Keratinocyte (primary cell): ENCODE measurements around the gene DELE1. TPM values are rescaled to one million over a fixed set of nuclear protein-coding genes. Genes with fewer than 3 reads are reported as not detected.

ENCODE experiments used
- DNase-seq: peaks from one replicate; pipeline ENCODE4 v3.0.0-alpha.2; 2011; ENCODE audit warnings: low read depth, missing footprints, low spot score
- FAIRE-seq: peaks from 2 replicates; lab custom pipeline; 2011; peaks lifted over from hg19 to GRCh38; lab: Jason Lieb, UNC
- H2AFZ ChIP-seq: 2 replicates; pipeline ENCODE4 v1.6.0; 2012; ENCODE audit warnings: low read length, control low read depth, inconsistent platforms; ENCODE audit not compliant: control insufficient read depth
- H3K27ac ChIP-seq: 2 replicates; pipeline ENCODE4 v1.5.1; 2011; ENCODE audit warnings: low read length; ENCODE audit not compliant: control insufficient read depth, insufficient read depth
- H3K27me3 ChIP-seq: 3 replicates; pipeline ENCODE4 v1.6.0; 2011; ENCODE audit warnings: low read length; ENCODE audit not compliant: control insufficient read depth, insufficient read depth; ENCODE audit errors: extremely low read depth
- H3K36me3 ChIP-seq, 2 experiments: 2 replicates in 1 of 2; 3 replicates in 1 of 2; pipeline ENCODE4 v1.5.1; 2011; ENCODE audit warnings: low read length in 2 of 2, mild to moderate bottlenecking in 1 of 2; ENCODE audit not compliant: control insufficient read depth in 2 of 2, insufficient read depth in 2 of 2; ENCODE audit errors: extremely low read depth in 1 of 2
- H3K4me1 ChIP-seq: 3 replicates; pipeline ENCODE4 v1.5.1; 2011; ENCODE audit warnings: low read length; ENCODE audit not compliant: control insufficient read depth, insufficient read depth; ENCODE audit errors: extremely low read depth
- H3K4me2 ChIP-seq: 3 replicates; pipeline ENCODE4 v1.6.0; 2011; ENCODE audit warnings: low read depth, low read length; ENCODE audit not compliant: control insufficient read depth, insufficient read depth; ENCODE audit errors: extremely low read depth
- H3K4me3 ChIP-seq, 3 experiments: fragments of 200-600 bp in 1 of 3; sonication (generic) in 1 of 3; 2 replicates in 2 of 3; 3 replicates in 1 of 3; pipeline ENCODE4 v1.5.1; 2011 to 2016; ENCODE audit warnings: low read length in 3 of 3, mild to moderate bottlenecking in 3 of 3, control low read depth in 2 of 3, inconsistent platforms in 1 of 3, low read depth in 1 of 3, mixed read lengths in 1 of 3, mixed run types in 1 of 3, moderate library complexity in 1 of 3; ENCODE audit not compliant: control insufficient read depth in 2 of 3, insufficient read depth in 2 of 3; ENCODE audit errors: extremely low read depth in 1 of 3
- H3K79me2 ChIP-seq: 2 replicates; pipeline ENCODE4 v1.6.0; 2012; ENCODE audit warnings: low read length; ENCODE audit not compliant: control insufficient read depth, insufficient read depth
- H3K9ac ChIP-seq: 3 replicates; pipeline ENCODE4 v1.6.0; 2011; ENCODE audit warnings: low read length; ENCODE audit not compliant: control insufficient read depth, insufficient read depth; ENCODE audit errors: extremely low read depth
- H3K9me1 ChIP-seq: 3 replicates; pipeline ENCODE4 v1.6.0; 2011; ENCODE audit warnings: low read length; ENCODE audit not compliant: control insufficient read depth, insufficient read depth; ENCODE audit errors: extremely low read depth
- H3K9me3 ChIP-seq: 2 replicates; pipeline ENCODE4 v1.5.1; 2012; ENCODE audit warnings: low read depth, low read length; ENCODE audit not compliant: control insufficient read depth
- H4K20me1 ChIP-seq: 3 replicates; pipeline ENCODE4 v1.6.0; 2011; ENCODE audit warnings: low read length; ENCODE audit not compliant: control insufficient read depth, insufficient read depth; ENCODE audit errors: extremely low read depth
- CTCF ChIP-seq, 3 experiments: IDR thresholded peaks in 1 of 3; conservative IDR thresholded peaks in 1 of 3; optimal IDR thresholded peaks in 1 of 3; 2 replicates in 2 of 3; 3 replicates in 1 of 3; pipeline versions ENCODE3 to v1.5.1; 2011; ENCODE audit warnings: low read length in 3 of 3, mild to moderate bottlenecking in 3 of 3, moderate library complexity in 2 of 3, control low read depth in 1 of 3, inconsistent platforms in 1 of 3; ENCODE audit not compliant: insufficient read depth in 2 of 3; ENCODE audit errors: extremely low read depth in 1 of 3
- EZH2 ChIP-seq: IDR thresholded peaks from one replicate; pipeline ENCODE4 v1.6.1; 2012; ENCODE audit warnings: inconsistent platforms, mild to moderate bottlenecking, low read length, moderate library complexity
- dilution Hi-C: fragments of 300-500 bp; cut with MboI; formaldehyde crosslinking; loops from one replicate; pipeline ENCODE4 v1.7.0; 2020; ENCODE audit warnings: low sequenced_read_pairs; ENCODE audit not compliant: extremely low pct_ligation_motif_present
- polyA plus RNA-seq, 5 experiments: library from polyadenylated mRNA; depleted of rRNA in 3 of 5; stranded (reverse) in 3 of 5; stranded (forward) in 1 of 5; unstranded in 1 of 5; fragments of >200 nt; gene quantifications; 1 replicate in 1 of 5; 2 replicates in 3 of 5; 3 replicates in 1 of 5; pipeline versions ENCODE4 v1.2.1 to v1.2.3, GENCODE V29; 2011 to 2012; ENCODE audit warnings: missing spikeins in 2 of 5, low read depth in 1 of 5, low replicate concordance in 1 of 5

Gene DELE1
- polyA plus RNA-seq, 1 donor (not counting 4 experiments of a cell fraction or from before 2014, with no cell fraction given), result 37.5 TPM

DNA sequence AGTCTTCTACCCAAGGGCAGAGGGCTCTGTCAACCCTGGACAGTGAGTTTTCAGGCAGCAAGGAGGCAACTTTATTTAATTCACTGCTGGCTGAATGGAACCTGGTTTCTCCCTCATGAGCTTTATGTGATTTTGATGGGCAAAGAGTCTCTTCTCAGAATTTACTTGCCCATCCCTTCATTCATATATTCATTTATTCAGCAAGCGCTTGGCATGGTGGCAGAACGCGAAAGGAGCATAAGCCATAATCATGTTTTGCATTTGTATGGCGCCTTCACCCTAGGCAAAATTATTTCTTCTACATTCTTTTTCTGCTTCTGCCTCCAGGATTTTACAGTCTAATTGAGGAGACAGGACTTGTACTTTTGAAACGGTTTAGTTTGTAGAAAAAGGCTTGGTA lies 8.0 kb downstream of the DELE1 start:
- DNase-seq (no peak), FAIRE-seq (no peak)
- Histone ChIP-seq H3K4me3 (no peak overlapping the region), H3K9me1 (peaks cover 7% of the 10 kb centered on the region), H3K4me1 (peaks cover 14% of the 10 kb centered on the region), H3K9me3 (no peaks in the 10 kb centered on the region), H3K79me2 (no peaks in the 10 kb centered on the region), H2AFZ (no peak overlapping the region), H3K4me2 (no peak overlapping the region), H3K9ac (no peak overlapping the region), H3K27ac (no peak overlapping the region), H4K20me1 (no peaks in the 10 kb centered on the region), H3K27me3 (no peaks in the 10 kb centered on the region), H3K36me3 (peaks cover 38 to 39% of the 10 kb centered on the region in 2 experiments)
- dilution Hi-C loops, result no loop called here
- TF ChIP-seq CTCF (optimal IDR thresholded peaks at IDR 0.05 in 1 of 3, IDR thresholded peaks at IDR 0.05 in 1 of 3, conservative IDR thresholded peaks at IDR 0.05 in 1 of 3; ENCODE audit: extremely low read depth in 1 of 3, insufficient read depth in 2 of 3, low read length in 3 of 3) (no peak), EZH2 (no peak)

GRCh38 chr5:141933151-141933550 lies 9.5 kb downstream of the DELE1 start:
- no peak for FAIRE-seq
- TF ChIP-seq CTCF (optimal IDR thresholded peaks at IDR 0.05 in 1 of 3, IDR thresholded peaks at IDR 0.05 in 1 of 3, conservative IDR thresholded peaks at IDR 0.05 in 1 of 3; ENCODE audit: extremely low read depth in 1 of 3, insufficient read depth in 2 of 3, low read length in 3 of 3) (no peak), EZH2 (no peak)
- no peaks in the 10 kb centered on the region for H3K27me3 ChIP-seq
- peaks cover 14% of the 10 kb centered on the region for H3K4me1 ChIP-seq
- no peaks in the 10 kb centered on the region for H3K79me2 ChIP-seq
- no peak overlapping the region for H3K4me3 ChIP-seq
- H3K4me2 ChIP-seq, result no peak overlapping the region
- H3K9me1 ChIP-seq, result peaks cover 7% of the 10 kb centered on the region
- H2AFZ ChIP-seq, result no peak overlapping the region
- H3K9ac ChIP-seq, result no peak overlapping the region
- H3K27ac ChIP-seq, result no peak overlapping the region
- DNase-seq, result no peak
- no peaks in the 10 kb centered on the region for H4K20me1 ChIP-seq
- H3K9me3 ChIP-seq, result no peaks in the 10 kb centered on the region
- H3K36me3 ChIP-seq, result peaks cover 35 to 46% of the 10 kb centered on the region in 2 experiments
- dilution Hi-C loops, result no loop called here
